HG02973 (cell line): ENCODE measurements around the gene OGFOD3.
"Not testable (repeated sequence)": the region's sequence is repeated elsewhere in the genome, so short reads cannot be mapped to it uniquely, and the experiment has no call there.

Experiments used
- ATAC-seq: cut with Tn5 transposase; IDR thresholded peaks from one replicate; pipeline ENCODE4 v1.9.1; 2021; ENCODE audit warnings: moderate library complexity; ENCODE audit not compliant: unreplicated experiment

The OGFOD3 gene

DNA sequence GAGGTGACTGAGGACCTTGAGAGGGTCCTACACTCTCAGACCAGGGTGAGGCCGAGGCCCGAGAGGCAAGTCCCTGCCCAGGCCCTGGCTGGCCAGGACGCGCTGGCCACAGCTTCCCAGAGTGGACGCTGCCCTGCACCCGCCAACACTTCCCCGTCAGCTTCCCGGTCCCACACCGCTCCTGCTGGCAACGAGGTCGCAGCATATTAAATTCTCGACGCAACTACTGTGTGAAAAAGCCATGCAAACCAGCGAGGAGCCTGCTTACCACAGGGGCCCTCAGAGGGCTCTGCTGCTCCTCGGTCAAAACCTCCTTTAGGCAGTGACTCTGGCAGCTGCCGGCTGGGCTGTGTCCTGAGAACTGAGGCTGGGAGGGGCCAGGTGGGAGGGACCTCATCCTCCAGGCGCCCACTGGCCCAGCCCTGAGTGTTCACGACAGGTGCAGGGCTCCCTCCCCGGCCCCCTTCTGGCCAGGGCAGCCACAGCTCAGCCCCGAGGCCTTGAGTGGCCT, 61.5 kb downstream of the OGFOD3 start:
- no peak for ATAC-seq

GRCh38 chr17:82355770-82356427, 62.5 kb downstream of the OGFOD3 start:
- ATAC-seq = no peak

DNA sequence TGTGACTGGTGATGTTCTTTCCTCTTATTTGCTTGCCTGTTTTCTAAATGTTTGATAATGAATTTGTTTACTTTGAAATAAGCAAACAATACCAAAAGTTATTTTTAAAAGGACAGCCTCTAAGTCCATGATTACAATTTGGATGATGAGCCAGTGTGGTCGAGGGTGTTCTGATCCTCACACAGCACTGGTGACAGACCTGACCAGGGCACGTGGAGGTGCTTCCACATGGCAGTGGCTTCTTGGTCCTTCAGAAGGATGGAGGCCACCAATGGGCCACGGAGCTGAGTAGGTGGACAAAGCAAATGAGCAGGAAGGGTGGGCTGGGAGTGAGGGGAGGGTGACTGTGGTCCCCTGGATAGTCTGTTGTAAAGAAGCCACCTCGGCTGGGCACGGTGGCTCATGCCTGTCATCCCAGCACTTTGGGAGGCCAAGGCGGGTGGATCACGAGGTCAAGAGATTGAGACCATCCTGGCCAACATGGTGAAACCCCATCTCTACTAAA, 63.5 kb downstream of the OGFOD3 start:
- ATAC-seq = no peak

DNA sequence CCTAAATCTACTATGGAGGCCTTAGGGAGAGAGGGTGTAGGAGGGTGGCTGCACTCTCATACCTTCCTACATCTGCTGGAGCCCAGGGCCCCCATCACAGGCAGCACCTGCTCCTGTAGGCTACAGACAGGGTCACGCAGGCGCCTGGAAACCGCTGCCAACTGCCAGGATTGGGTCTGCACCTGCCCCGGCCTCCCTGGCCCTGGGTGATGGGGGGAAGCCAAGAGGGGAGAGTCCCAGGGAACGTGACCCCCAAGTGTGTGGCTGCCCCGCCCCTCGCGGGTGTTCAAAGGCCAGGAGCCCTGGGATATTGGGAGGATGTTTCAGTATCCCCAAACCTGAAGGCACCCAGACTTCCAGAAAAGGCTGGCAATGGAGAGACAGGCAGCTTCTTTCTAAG, 64.9 kb downstream of the OGFOD3 start:
- no peak for ATAC-seq

DNA sequence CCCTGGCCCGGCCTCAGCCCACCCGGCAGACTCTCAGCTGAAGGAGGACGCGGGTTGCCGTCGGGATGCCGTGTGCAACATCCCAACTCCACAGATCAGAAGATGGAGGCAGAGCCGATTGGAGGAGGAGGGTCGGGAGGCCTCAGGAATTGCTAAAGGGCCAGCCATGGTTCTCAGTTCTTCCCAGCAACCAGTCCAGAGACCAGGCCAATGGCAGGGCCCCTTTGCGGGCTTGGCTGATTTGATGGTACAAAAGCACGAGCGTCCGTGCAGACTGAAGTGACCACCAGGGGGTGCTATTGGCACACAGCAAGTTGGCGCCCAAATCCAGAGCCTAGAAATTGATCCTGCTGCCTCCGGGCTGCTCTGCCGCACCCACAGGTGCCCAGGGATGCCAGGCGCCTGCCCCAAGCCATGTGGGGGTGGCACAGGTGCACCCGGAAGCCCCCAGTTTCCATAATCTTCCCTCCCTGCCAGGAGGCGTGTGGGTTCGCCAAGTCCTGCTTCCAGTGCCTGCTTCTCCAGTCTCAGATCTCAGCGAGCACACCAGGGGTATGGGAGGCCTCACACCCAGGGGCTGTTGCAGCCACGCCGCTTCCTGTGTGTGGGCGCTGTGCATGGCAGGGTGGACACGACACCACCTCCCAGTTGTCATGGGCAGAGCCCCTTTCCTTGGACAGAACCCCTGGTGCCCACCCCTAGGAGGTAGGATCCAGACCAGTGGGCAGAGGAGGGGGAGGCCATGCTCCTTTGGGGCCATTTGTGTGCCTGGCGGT, 66.5 kb downstream of the OGFOD3 start:
- ATAC-seq = no peak

DNA sequence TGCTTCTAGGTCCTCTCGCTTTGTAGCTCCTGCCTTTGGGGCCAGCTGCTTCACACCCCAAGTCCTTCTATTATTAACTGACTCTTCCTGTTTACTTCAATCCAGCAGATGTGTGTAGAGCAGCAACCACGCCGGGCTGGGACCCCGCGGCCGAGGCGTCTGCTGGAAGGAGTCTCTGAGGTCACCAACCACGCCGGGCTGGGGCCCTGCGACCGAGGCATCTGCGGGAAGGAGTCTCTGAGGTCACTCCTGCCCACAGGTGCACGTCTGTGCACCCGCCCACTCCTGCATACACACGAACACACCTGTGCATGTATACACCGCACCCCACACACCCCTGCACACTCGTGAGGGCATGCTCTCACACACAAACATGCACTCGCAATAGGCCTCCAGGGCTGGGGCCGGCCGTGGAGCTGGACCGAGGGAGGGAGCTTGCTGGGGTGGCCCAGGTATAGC, 67.1 kb downstream of the OGFOD3 start:
- ATAC-seq = no peak

- ATAC-seq = no peak
These were observed 68.0 kb downstream of the OGFOD3 start for GRCh38 chr17:82350182-82351030.

- no peak for ATAC-seq
These were observed 69.1 kb downstream of the OGFOD3 start for GRCh38 chr17:82349287-82349701.

GRCh38 chr17:82348866-82349265, 69.5 kb downstream of the OGFOD3 start:
- ATAC-seq = no peak

DNA sequence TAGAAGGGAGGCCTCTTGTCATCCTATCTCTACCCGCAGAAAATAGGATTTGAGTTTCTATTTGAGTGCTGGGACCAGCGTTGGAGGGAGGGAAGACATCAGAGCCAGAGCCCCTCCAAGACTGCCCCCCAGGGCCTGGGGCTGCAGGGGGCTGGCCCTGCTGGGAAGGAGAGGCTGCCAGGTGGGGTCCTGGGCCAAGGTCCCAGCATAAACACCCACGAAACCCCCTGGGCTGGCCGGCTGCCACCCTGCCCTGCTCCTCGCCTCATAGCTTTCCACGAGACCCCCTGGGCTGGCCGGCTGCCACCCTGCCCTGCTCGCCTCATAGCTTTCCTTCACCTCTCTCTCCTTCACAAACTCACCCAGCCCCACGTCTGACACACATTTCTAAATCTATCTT, 70.0 kb downstream of the OGFOD3 start:
- ATAC-seq = no peak

DNA sequence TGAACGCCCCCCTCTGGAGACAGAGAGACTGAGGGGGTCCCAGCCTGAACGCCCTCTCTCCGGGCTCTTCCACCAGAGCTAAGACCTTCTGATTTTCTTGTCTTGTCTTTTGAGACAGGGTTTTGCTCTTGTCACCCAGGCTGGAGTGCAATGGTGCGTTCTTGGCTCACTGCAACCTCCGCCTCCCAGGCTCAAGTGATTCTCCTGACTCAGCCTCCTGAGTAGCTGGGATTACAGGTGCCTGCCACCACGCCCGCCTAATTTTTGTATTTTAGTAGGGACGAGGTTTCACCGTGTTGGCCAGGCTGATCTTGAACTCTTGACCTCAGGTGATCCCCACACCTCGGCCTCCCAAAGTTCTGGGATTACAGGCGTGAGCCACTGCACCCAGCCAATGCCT, 70.4 kb downstream of the OGFOD3 start:
- ATAC-seq = not testable (repeated sequence)

DNA sequence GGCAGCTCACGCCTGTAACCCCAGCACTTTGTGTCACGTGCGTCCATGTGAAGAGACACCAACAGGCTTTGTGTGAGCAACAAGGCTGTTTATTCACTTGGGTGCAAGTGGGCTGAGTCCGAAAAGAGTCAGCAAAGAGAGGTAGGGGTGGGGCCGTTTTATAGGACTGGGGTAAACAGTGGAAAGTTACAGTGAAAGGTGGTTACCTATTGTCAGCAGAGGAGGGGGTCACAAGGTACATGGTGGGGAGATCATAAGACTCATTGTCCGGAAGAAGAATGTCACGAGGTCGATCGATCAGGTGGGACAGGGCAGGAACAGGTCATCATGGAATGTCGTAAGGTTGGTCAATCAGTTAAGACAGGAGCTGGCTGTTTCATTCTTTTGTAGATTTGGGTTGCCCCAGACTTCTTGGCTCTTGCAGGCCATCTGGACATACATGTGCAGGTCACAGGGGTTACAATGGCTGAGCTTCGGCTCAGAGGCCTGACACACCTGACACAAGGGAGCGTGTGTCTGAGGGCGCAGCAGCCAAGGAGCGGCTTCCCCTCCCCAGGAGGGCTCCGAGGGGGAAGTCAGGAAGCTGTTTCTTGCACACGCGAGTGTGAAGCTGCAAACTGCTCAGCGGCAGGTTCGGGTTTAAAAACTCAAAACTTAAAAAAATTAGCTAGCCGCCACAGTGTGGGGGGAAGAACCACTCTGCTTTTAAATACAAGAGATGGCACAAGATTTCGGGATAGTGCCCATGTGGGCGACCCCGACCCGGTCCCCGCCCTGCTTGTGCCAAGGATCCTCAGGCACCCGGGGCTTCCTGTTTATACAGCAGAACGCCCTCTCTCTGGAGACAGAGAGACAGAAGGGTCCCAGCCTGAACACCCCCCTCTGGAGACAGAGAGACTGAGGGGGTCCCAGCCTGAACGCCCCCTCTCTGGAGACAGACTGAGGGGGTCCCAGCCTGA, 71.8 kb downstream of the OGFOD3 start:
- no peak for ATAC-seq

- no peak for ATAC-seq
These were observed 73.0 kb downstream of the OGFOD3 start for GRCh38 chr17:82345151-82345976.

DNA sequence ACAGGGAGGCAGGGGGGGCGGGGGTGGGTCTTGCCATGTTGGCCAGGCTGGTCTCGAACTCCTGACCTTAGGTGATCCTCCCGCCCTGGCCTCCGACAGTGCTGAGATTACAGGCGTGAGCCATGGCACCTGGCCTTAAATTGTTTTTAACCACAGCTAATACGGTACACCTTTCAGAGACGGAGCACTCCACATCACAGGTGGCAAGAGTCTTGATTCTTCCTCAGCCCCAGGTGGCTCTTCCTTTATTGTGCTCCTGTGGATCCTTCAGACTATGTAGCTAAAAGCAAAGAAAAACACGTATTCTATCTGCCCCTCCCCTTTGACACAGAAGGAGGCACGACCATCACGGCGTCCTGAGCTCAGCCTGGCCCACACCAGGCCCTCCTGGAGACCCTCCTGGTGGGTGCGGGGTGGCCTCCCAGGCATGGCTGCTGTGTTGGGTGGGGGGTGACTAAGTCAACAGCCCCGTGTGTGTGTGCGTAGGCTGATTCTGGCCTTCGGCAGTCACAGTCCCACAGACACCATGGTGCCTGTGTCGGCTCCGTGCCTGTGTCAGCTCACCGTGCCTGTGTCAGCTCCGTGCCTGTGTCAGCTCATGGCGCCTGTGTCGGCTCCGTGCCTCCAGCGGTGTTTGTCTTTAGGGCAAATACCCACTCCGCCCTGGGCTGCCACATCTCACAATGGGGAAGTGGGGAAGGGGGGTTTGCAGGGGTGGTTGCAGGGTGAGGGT, 74.0 kb downstream of the OGFOD3 start:
- no peak for ATAC-seq

GRCh38 chr17:82343560-82343959, 74.8 kb downstream of the OGFOD3 start:
- no peak for ATAC-seq

DNA sequence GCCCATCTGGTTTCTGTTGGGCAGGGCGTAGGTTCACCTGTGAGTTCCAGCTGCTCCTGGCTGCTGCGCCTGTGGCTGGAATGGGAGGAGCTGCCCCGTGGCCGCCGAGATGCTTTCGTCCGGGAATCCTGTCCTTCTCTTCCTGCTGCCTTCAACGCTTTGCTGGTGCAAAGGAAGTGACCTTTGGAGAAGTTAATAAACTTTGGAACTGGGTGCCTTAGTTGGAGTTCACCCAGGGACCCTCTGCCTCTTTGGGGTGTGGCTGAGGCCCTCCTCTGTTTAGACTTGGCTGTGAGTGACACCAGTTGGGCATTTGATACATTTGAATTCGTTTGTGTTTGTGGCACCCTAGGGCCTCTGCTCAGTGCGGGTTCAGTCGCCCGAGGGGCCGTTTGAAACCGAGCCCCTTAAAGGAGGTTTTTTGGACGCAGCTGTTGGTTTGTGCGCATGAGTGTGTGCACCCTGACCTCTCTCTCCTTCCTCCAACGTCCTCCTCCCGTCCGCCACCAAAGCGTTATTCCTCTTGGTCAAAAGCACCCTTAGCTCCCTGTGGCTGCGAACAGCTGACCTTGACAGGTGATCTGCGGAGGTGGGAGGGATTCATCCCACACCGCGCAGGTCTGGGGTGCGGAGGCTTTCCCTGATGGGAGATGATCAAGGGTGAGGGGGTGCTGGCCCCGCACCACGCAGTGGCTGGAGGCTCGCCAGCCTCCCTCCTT, 75.9 kb downstream of the OGFOD3 start:
- ATAC-seq = no peak

DNA sequence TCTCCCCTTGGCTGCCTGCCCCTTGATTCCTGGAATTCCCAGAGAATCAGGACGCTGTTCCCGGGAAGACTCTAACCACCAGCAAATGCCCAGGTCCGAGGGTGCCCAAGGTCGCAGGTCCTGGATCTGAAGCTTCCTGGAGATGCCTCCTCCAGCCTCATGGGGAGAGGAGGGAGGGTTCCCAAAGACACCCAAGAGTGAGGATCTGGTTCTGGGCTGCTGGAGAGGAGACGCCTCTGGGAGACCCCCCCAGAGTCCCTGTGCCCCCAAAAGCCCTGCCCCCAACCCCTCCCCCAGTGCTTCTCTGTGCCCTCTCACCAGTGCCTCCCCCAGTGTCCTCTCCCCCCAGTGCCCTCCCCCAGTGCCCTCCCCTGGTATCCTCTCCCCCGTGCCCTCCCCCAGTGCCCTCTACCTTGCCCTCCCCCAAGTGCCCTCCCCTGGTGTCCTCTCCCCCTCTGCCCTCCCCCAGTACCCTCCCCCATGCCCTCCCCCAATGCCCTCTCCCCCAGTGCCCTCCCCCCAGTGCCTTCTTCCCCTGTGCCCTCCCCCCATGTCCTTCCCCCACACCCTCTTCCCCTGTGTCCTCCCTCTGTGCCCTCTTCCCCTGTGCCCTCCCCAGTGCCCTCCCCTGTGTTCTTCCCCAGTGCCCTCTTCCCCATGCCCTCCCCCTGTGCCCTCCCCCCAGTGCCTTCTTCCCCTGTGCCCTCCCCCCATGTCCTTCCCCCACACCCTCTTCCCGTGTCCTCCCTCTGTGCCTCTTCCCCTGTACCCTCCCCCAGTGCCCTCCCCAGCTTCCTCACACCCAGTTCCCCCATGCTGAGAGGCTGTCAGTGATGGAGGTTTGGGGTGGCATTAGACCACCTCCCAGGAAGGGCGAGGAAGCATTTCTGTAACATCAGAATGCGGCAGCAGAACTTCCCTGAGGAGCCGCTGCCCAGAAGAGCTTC, 78.5 kb downstream of the OGFOD3 start:
- no peak for ATAC-seq
